ENCODE measurements around the gene GNGT1. TPM values are rescaled to one million over a fixed set of nuclear protein-coding genes. Genes with fewer than 3 reads are reported as not detected.
"Not testable (repeated sequence)": the region's sequence is repeated elsewhere in the genome, so short reads cannot be mapped to it uniquely, and the experiment has no call there.

GNGT1 gene
- total and polyA plus RNA-seq, 2 experiments from 2014 or later, result not detected

GRCh38 chr7:93914581-93915066 lies 8.3 kb downstream of the GNGT1 start:
- Histone ChIP-seq H3K36me3 (ENCODE audit: low read depth) (no peaks in the 10 kb centered on the region), H3K79me2 (ENCODE audit: insufficient read depth) (no peaks in the 10 kb centered on the region), H3K27ac (no peak overlapping the region), H2AFZ (0 out of 2 replicates have a peak overlapping the region, but pooled peaks have one; percentile 1), H3K4me1 (ENCODE audit: insufficient read depth) (peaks cover 22% of the 10 kb centered on the region), H3K9me2 (ENCODE audit: insufficient read depth) (no peaks in the 10 kb centered on the region), H4K20me1 (ENCODE audit: insufficient read depth) (no peaks in the 10 kb centered on the region), H3K4me3 (peak overlapping the region; percentile 13; the same call in 1 of the 2 replicates), H3K9ac (no peak overlapping the region), H3K9me3 (ENCODE audit: low read depth) (no peaks in the 10 kb centered on the region), H3K27me3 (replicated peaks; ENCODE audit: insufficient read depth) (no peaks in the 10 kb centered on the region), H3K4me2 (ENCODE audit: unreplicated experiment) (peak overlapping the region; percentile 41), H3F3A (ENCODE audit: insufficient read depth) (0 out of 2 replicates have a peak, but pooled peaks cover 12% of the 10 kb centered on the region)
- WGBS, 2 experiments (ENCODE audit: low coverage in 1 of 2, low lambda C conversion rate in 2 of 2, missing lambda C conversion rate in 2 of 2), result 35% methylated on average over 7 of the region's 7 CpGs
- peak; percentile 63 for DNase-seq
- no peak for TF ChIP-seq EZH2 (IDR thresholded peaks at IDR 0.05; ENCODE audit: insufficient read depth, poor library complexity, severe bottlenecking)
- TF ChIP-seq EZH2phosphoT487 (IDR thresholded peaks at IDR 0.05; ENCODE audit: insufficient read depth, low read depth), result no peak
- in situ Hi-C loops (cut with MboI), result no loop called here

GRCh38 chr7:93915206-93915842 lies 9.0 kb downstream of the GNGT1 start:
- peak overlapping the region; percentile 41 for H3K4me2 ChIP-seq (ENCODE audit: unreplicated experiment)
- H3K9ac ChIP-seq; H3K79me2 ChIP-seq (ENCODE audit: insufficient read depth); H3K27ac ChIP-seq; H3K27me3 ChIP-seq (replicated peaks; ENCODE audit: insufficient read depth); in situ Hi-C loops (cut with MboI); DNase-seq; H3K9me3 ChIP-seq (ENCODE audit: low read depth); H3K4me3 ChIP-seq; H3K9me2 ChIP-seq (ENCODE audit: insufficient read depth); H4K20me1 ChIP-seq (ENCODE audit: insufficient read depth); H2AFZ ChIP-seq; H3K36me3 ChIP-seq (ENCODE audit: low read depth): not testable (repeated sequence)
- H3F3A ChIP-seq (ENCODE audit: insufficient read depth), result 0 out of 2 replicates have a peak, but pooled peaks cover 10% of the 10 kb centered on the region
- peaks cover 24% of the 10 kb centered on the region for H3K4me1 ChIP-seq (ENCODE audit: insufficient read depth)
- whole genome bisulfite sequencing, 2 experiments (ENCODE audit: low coverage in 1 of 2, low lambda C conversion rate in 2 of 2, missing lambda C conversion rate in 2 of 2), result 71 to 72% methylated on average over 3 of the region's 3 CpGs

- H3K36me3 ChIP-seq (ENCODE audit: low read depth); DNase-seq; H3K9me2 ChIP-seq (ENCODE audit: insufficient read depth); H3F3A ChIP-seq (ENCODE audit: insufficient read depth); H3K4me2 ChIP-seq (ENCODE audit: unreplicated experiment); in situ Hi-C loops (cut with MboI); H4K20me1 ChIP-seq (ENCODE audit: insufficient read depth); H2AFZ ChIP-seq; H3K4me3 ChIP-seq; H3K9me3 ChIP-seq (ENCODE audit: low read depth); H3K9ac ChIP-seq; H3K79me2 ChIP-seq (ENCODE audit: insufficient read depth); H3K27ac ChIP-seq; H3K27me3 ChIP-seq (replicated peaks; ENCODE audit: insufficient read depth): not testable (repeated sequence)
- peaks cover 24% of the 10 kb centered on the region for H3K4me1 ChIP-seq (ENCODE audit: insufficient read depth)
Measured at GRCh38 chr7:93915888-93916287, 9.5 kb downstream of the GNGT1 start.

- Histone ChIP-seq H3F3A (ENCODE audit: insufficient read depth) (peaks cover 11% of the 10 kb centered on the region), H3K79me2 (ENCODE audit: insufficient read depth) (peaks cover 14% of the 10 kb centered on the region), H3K4me1 (ENCODE audit: insufficient read depth) (peaks cover 25% of the 10 kb centered on the region)
- DNase-seq; H3K4me3 ChIP-seq; H3K4me2 ChIP-seq (ENCODE audit: unreplicated experiment); H3K9ac ChIP-seq; H4K20me1 ChIP-seq (ENCODE audit: insufficient read depth); H3K27ac ChIP-seq; H3K36me3 ChIP-seq (ENCODE audit: low read depth); H3K9me3 ChIP-seq (ENCODE audit: low read depth); H2AFZ ChIP-seq; H3K27me3 ChIP-seq (replicated peaks; ENCODE audit: insufficient read depth); H3K9me2 ChIP-seq (ENCODE audit: insufficient read depth); in situ Hi-C loops (cut with MboI): not testable (repeated sequence)
- 89 to 91% methylated on average over 4 of the region's 4 CpGs for WGBS, 2 experiments (ENCODE audit: low coverage in 1 of 2, low lambda C conversion rate in 2 of 2, missing lambda C conversion rate in 2 of 2)
Measured at GRCh38 chr7:93916315-93916714, 9.9 kb downstream of the GNGT1 start.
